OCI-LY1 (cell line): Measurements from ENCODE around the gene KIAA1549.

ENCODE experiments used
- CTCF ChIP-seq: fragments of 200-600 bp; sonication (generic), shearing (Covaris generic); IDR thresholded peaks from 2 replicates; pipeline ENCODE4 v1.5.1; 2017; ENCODE audit warnings: mild to moderate bottlenecking, antibody characterized with exemption, low read length, moderate library complexity, mixed read lengths
- EZH2 ChIP-seq: fragments of 200-600 bp; sonication (generic), shearing (Covaris generic); IDR thresholded peaks from 2 replicates; pipeline ENCODE4 v1.8.0; 2017; ENCODE audit warnings: borderline replicate concordance, mixed run types, mild to moderate bottlenecking, antibody characterized with exemption, low read length, moderate library complexity, mixed read lengths

GRCh38 chr7:138907201-138907847 is 73.9 kb downstream of the KIAA1549 start:
- no peak for TF ChIP-seq EZH2
- TF ChIP-seq CTCF: no peak
